Raji (cell line): ENCODE data around the gene ERG28.

Experiments used
- POLR2A ChIP-seq: IDR thresholded peaks from 2 replicates; pipeline ENCODE4 v1.6.1; 2011; ENCODE audit warnings: low read depth, low read length, control low read depth; ENCODE audit not compliant: insufficient read depth

The ERG28 gene

GRCh38 chr14:75673345-75674035, 12.8 kb upstream of the ERG28 start:
- TF ChIP-seq POLR2A, result no peak

DNA sequence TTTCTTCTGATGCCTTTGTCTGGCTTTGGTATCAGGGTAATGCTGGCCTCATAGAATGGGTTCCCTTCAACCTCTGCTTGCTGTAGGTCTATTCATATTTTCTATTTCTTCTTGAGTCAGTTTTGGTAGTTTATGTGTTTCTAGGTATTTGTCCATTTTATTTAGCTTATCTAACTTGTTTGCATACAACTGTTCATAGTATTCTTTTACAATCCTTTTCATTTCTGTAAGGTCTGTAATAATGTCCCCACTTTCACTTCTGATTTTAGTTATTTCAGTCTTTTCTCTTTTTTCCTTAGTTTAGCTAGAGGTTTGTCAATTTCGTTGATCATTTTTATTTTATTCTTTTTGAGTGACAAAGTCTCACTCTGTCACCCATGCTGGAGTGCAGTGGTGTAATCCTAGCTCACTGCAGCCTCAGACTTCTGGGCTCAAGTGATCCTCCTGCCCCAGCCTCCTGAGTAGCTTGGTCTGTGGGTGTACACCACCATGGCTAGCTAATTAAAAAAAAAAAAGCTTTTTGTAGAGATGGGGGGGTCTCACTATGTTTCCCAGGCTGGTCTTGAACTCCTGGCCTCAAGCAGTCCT, 12.0 kb upstream of the ERG28 start:
- TF ChIP-seq POLR2A, result no peak

GRCh38 chr14:75667099-75667765, 6.6 kb upstream of the ERG28 start:
- TF ChIP-seq POLR2A, result no peak

DNA sequence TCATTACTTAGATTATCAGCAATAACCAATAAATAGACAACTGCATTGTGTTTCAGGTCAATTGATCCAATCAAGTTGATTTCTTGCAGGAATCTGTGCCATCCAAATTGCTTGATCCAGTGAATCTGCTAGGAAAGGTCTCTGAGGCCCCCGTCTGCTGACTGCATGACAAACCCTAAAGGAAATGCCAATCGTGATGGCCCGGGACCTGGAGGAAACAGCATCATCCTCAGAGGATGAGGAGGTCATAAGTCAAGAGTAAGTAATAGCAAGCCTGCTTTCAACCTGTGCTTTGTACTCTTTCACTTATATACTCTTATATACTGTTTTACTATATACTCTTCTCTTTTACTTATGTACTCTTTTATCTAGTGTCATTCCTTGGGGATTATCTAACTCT, 2.3 kb upstream of the ERG28 start:
- no peak for TF ChIP-seq POLR2A

DNA sequence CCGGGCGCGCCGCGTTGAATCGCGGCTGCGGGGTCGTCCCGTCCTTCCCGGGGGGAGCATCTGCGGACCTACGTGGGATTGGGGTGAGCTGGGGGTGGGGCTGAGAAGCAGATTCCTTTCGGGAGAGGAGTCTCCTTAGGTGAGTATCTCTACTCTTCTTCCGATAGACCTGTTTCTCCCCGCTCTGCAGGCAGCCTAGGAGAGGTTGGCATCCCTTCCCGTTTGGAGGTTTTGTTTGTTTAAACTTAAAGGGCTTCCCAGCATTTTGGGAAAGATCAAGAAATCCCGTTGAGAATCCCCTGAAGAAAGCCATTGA, 781 bp upstream of the ERG28 start:
- no peak for TF ChIP-seq POLR2A

DNA sequence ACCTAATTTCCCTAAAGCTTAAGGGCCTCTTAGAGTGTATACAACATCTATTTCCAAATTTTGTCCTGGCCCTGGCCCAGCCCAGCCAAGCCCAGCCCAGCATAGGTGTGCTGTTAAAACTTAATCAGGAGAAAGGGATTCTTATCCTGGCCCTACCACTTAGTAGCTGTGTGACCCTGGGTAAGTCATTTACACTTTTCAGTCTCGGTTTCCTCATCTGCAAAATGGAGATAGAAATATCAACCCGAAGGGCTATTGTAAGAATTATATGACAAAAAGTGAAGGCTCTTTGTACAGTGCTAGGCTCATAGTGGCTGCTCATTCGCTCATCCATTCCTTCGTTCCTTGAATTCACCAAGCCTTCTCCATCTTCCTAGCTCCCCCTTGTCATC, 442 bp downstream of the ERG28 start:
- no peak for TF ChIP-seq POLR2A

GRCh38 chr14:75658957-75659356, 1.7 kb downstream of the ERG28 start:
- no peak for TF ChIP-seq POLR2A

DNA sequence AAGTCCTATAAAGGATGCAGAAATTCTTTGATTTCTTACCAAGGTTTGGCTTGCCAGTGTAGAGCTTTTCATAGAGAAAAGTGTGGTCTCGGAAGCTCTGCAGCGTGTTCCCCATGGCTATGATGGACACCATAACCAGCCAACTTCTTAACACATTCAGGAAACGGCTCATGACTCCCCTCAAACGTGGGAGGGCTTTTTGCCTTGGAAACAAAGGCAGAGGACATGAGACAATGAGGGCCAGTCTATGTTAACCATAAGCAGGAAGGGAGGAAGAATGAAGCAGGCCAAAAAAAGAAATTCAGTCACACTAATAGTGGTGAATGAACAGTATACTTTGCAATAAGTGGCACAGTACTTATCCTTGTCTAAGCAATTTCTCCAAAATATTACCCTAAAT, 3.3 kb downstream of the ERG28 start:
- no peak for TF ChIP-seq POLR2A

GRCh38 chr14:75655235-75655634, 5.4 kb downstream of the ERG28 start:
- TF ChIP-seq POLR2A, result no peak

GRCh38 chr14:75654127-75654732, 6.4 kb downstream of the ERG28 start:
- TF ChIP-seq POLR2A, result no peak

DNA sequence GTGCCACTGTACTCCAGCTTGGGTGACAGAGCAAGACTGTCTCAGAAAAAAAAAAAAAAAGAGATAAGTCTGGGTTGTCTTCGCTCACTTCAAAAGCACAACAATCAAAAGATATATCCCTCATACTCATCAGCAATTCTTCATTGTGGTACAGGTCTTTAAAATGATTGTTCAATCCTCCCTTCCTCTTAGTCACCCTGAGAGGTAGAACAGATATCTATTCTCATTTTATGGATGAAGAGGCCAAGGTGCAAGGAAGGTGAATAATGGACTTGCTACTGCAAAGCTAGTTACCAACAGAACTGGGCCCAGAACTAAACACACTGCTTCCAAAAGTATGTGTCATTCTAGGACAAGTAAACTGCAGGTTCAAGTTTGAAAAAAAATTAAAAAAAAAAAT, 7.1 kb downstream of the ERG28 start:
- TF ChIP-seq POLR2A, result no peak

GRCh38 chr14:75650253-75651058, 10.2 kb downstream of the ERG28 start:
- no peak for TF ChIP-seq POLR2A

- TF ChIP-seq POLR2A, result no peak
These were observed 10.9 kb downstream of the ERG28 start for GRCh38 chr14:75649773-75650172.

GRCh38 chr14:75649337-75649736, 11.3 kb downstream of the ERG28 start:
- no peak for TF ChIP-seq POLR2A

- no peak for TF ChIP-seq POLR2A
These were observed 12.4 kb downstream of the ERG28 start for GRCh38 chr14:75648066-75648838.

DNA sequence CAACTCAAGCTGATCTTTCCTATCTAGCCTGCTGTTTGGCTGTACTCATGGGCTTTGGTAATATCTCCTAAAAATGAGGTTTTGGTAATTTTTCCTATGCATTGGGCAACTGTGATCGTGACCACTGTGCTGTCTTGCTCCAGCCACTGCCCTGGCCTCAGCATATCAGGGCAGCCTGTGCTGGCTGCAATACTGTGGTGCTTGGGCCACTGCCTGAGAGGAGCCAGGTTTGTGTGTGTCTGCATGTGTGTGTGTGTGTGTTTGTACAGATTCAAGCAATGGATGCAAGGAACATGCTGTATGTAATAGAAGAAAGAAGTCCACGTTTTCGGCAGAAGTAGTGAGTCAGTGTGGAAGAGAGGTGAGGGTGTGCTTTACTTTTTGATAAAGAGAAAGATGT, 13.0 kb downstream of the ERG28 start:
- TF ChIP-seq POLR2A, result no peak
